Ovary (tissue), 9 donors: ENCODE data around the gene NUP62. TPM values are rescaled to one million over a fixed set of nuclear protein-coding genes. Genes with fewer than 3 reads are reported as not detected.

Source experiments
- DNase-seq, 5 donors: peaks; one replicate each; pipeline ENCODE4 v3.0.0-alpha.2; 2019 to 2020
- H3K27ac ChIP-seq, 2 donors: fragments of 200-600 bp; one replicate each; pipeline versions ENCODE4 v1.5.1 to v1.8.0; 2019 to 2022
- H3K27me3 ChIP-seq: fragments of 200-600 bp; one replicate; pipeline ENCODE4 v1.8.0; 2022
- H3K36me3 ChIP-seq: fragments of 200-600 bp; sonication (generic); one replicate; pipeline ENCODE4 v1.5.1; 2019
- H3K4me1 ChIP-seq: one replicate; pipeline ENCODE4 v1.8.1; 2013; ENCODE audit warnings: mild to moderate bottlenecking, moderate library complexity; ENCODE audit not compliant: insufficient read depth
- H3K4me3 ChIP-seq: fragments of 200-600 bp; sonication (generic); one replicate; pipeline ENCODE4 v1.5.1; 2017
- H3K9me3 ChIP-seq, 2 donors: fragments of 200-600 bp in 1 of 2; sonication (generic) in 1 of 2; one replicate each; pipeline versions ENCODE4 v1.5.1 to v1.8.1; 2013 to 2019; ENCODE audit warnings: mild to moderate bottlenecking in 1 of 2, moderate library complexity in 1 of 2
- CTCF ChIP-seq, 3 donors: fragments of 450-650 bp in 2 of 3; fragments of 200-600 bp in 1 of 3; IDR thresholded peaks; one replicate each; pipeline versions ENCODE4 v1.5.1 to v1.8.0; 2016 to 2022; ENCODE audit warnings: antibody characterized with exemption in 3 of 3, mild to moderate bottlenecking in 1 of 3
- EP300 ChIP-seq: sonication (generic); formaldehyde crosslinking; IDR thresholded peaks from one replicate; pipeline ENCODE4 v1.6.1; 2017; ENCODE audit warnings: antibody characterized with exemption
- POLR2A ChIP-seq: fragments of 450-650 bp; IDR thresholded peaks from one replicate; pipeline ENCODE4 v1.6.1; 2017; ENCODE audit warnings: antibody characterized with exemption, mild to moderate bottlenecking, moderate library complexity
- WGBS, 3 donors: extraction: QIAGEN DNeasy Blood & Tissue Kit in 1 of 3; methylation state at CpG; one replicate each; pipeline versions ENCODE4 v1.1.5 to v1.1.7; 2013 to 2017; 5-methylcytosine and 5-hydroxymethylcytosine counted together
- intact Hi-C, 4 donors: fragments of 100-400 bp; cut with DNase I; formaldehyde crosslinking; loops; one replicate each; pipeline versions ENCODE4 v1.11.0 to v1.15.1; 2022 to 2023
- polyA plus RNA-seq, 2 donors: library from polyadenylated mRNA; stranded (reverse); fragments of 200-250 nt in 1 of 2; fragments of 350-450 nt in 1 of 2; fragmentation: Illumina TruSeq in 1 of 2; extraction: RNeasy Lipid Tissue Mini Kit (QIAGEN cat#74804) in 1 of 2; gene quantifications; one replicate each; pipeline ENCODE4 v1.2.3, GENCODE V29; 2013 to 2014
- total RNA-seq, 7 donors: library from RNA; depleted of rRNA in 2 of 7; stranded (reverse); fragments of >200 nt in 2 of 7; fragmentation: NEBNext Ultra II Directional in 3 of 7; extraction: Animal tissue kit (Norgen Biotek cat#: 25700) in 3 of 7; gene quantifications; one replicate each; pipeline versions ENCODE4 v1.1.0 to v1.2.4, GENCODE V29; 2016 to 2023
- donor health status: DM: no; HTN: no; CAD: no; lungs with moderate emphysema.
- donor health status: DM: no; HTN: no; CAD: no.
- donor health status: Bipolar disorder and iron deficiency.
- donor health status: DM: yes; HTN: yes; CAD: no.
- donor health status: DM: no; HTN: no; CAD: no.
- donor health status: DM: yes; HTN: yes; CAD: no.

NUP62 gene
- total and polyA plus RNA-seq, 9 donors = 18.7 to 47.7 (median 37.1) TPM

- H3K4me1 ChIP-seq = peaks cover 8% of the 10 kb centered on the region
- H3K27me3 ChIP-seq = no peaks in the 10 kb centered on the region
- WGBS, 3 donors = 81 to 89% (median 82%) methylated on average over 1 of the region's 1 CpG
- TF ChIP-seq CTCF (IDR thresholded peaks at IDR 0.05) = no peak
- TF ChIP-seq EP300 = no peak
- no peak for TF ChIP-seq POLR2A
- intact Hi-C loops = no loop called here
- no peak overlapping the region for H3K27ac ChIP-seq
- H3K4me3 ChIP-seq = no peak overlapping the region
- no peaks in the 10 kb centered on the region for H3K9me3 ChIP-seq
- no peak for DNase-seq
- H3K36me3 ChIP-seq = no peaks in the 10 kb centered on the region
Measured at GRCh38 chr19:49892716-49893115, 36.6 kb downstream of the NUP62 start.

- Histone ChIP-seq H3K27ac (no peak overlapping the region), H3K27me3 (no peaks in the 10 kb centered on the region), H3K4me1 (peaks cover 6% of the 10 kb centered on the region), H3K36me3 (no peaks in the 10 kb centered on the region), H3K4me3 (no peak overlapping the region), H3K9me3 (no peaks in the 10 kb centered on the region)
- TF ChIP-seq EP300 (no peak), POLR2A (no peak), CTCF (IDR thresholded peaks at IDR 0.05) (no peak)
- WGBS, 3 donors = 73 to 81% (median 77%) methylated on average over 17 of the region's 17 CpGs
- peak in 1 of 5 donors; percentile 25 for DNase-seq
- intact Hi-C loops = no loop called here
Measured at GRCh38 chr19:49891393-49891792, 37.9 kb downstream of the NUP62 start.

GRCh38 chr19:49890349-49891311, 38.7 kb downstream of the NUP62 start:
- peaks cover 6% of the 10 kb centered on the region for H3K4me1 ChIP-seq
- no peaks in the 10 kb centered on the region for H3K9me3 ChIP-seq
- peak overlapping the region; percentile 2 for H3K4me3 ChIP-seq
- intact Hi-C loops = no loop called here
- no peak overlapping the region for H3K27ac ChIP-seq
- no peak for TF ChIP-seq EP300
- no peak for TF ChIP-seq POLR2A
- no peak for TF ChIP-seq CTCF (IDR thresholded peaks at IDR 0.05)
- H3K36me3 ChIP-seq = no peaks in the 10 kb centered on the region
- H3K27me3 ChIP-seq = no peaks in the 10 kb centered on the region
- 11 to 19% (median 14%) methylated on average over 31 to 69 of the region's 69 CpGs for WGBS, 3 donors
- peak in 3 of 5 donors; percentile 49 to 69 (median 60) for DNase-seq

GRCh38 chr19:49889687-49890348, 39.5 kb downstream of the NUP62 start:
- intact Hi-C loops = no loop called here
- Histone ChIP-seq H3K4me3 (peak overlapping the region; percentile 2), H3K4me1 (peaks cover 6% of the 10 kb centered on the region), H3K36me3 (no peaks in the 10 kb centered on the region), H3K9me3 (no peaks in the 10 kb centered on the region), H3K27me3 (no peaks in the 10 kb centered on the region), H3K27ac (no peak overlapping the region)
- DNase-seq = peak; percentile 73 to 86 (median 79)
- 13 to 24% (median 17%) methylated on average over 68 to 71 of the region's 71 CpGs for WGBS, 3 donors
- no peak for TF ChIP-seq EP300
- peak; percentile 82 to 84 (median 84) for TF ChIP-seq CTCF (IDR thresholded peaks at IDR 0.05)
- no peak for TF ChIP-seq POLR2A
